Activated naive CD4-positive, alpha-beta T cell treated with anti-CD3 and anti-CD28 coated beads, Interleukin-2, amount 50 U/mL, for 24 hours (primary cell): ENCODE measurements around the gene TOMM40L.
"Not testable (repeated sequence)": the region's sequence is repeated elsewhere in the genome, so short reads cannot be mapped to it uniquely, and the experiment has no call there.

ENCODE experiments used
- H3K27ac Mint-ChIP-seq: one replicate; pipeline ENCODE4 v1.8.0; 2021; ENCODE audit warnings: mild to moderate bottlenecking, mixed read lengths
- H3K27me3 Mint-ChIP-seq: one replicate; pipeline ENCODE4 v1.8.0; 2021; ENCODE audit warnings: mixed read lengths
- H3K36me3 Mint-ChIP-seq: one replicate; pipeline ENCODE4 v1.8.0; 2021; ENCODE audit warnings: mixed read lengths
- H3K4me1 Mint-ChIP-seq: one replicate; pipeline ENCODE4 v1.8.0; 2021; ENCODE audit warnings: mixed read lengths
- H3K4me3 Mint-ChIP-seq: one replicate; pipeline ENCODE4 v1.8.0; 2021; ENCODE audit warnings: mild to moderate bottlenecking, mixed read lengths
- H3K9me3 Mint-ChIP-seq: one replicate; pipeline ENCODE4 v1.8.0; 2021; ENCODE audit warnings: mixed read lengths

The TOMM40L gene

DNA sequence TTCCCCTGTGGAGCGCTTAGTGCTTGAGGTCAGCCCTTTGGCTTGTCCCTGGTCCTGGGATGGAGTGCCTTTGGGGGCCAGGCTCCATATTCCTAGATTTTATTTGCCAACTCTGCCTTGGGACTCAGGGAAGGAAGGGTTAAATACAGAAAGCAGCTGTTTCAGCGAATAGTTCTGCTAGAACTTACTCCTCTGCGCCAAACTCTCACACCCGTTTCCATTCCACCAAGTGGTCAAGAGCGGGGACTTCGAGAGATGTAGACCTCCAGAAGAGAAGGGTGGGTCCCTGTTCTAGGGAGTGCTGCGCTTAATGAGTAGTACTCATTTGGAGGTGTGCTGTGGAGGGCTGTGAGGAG lies 704 bp upstream of the TOMM40L start:
- Mint-ChIP-seq H3K27me3 (no peaks in the 10 kb centered on the region), H3K4me1 (peaks cover 54% of the 10 kb centered on the region), H3K4me3 (no peak overlapping the region), H3K27ac (peak overlapping the region; percentile 99), H3K9me3 (no peaks in the 10 kb centered on the region), H3K36me3 (peaks cover 5% of the 10 kb centered on the region)

DNA sequence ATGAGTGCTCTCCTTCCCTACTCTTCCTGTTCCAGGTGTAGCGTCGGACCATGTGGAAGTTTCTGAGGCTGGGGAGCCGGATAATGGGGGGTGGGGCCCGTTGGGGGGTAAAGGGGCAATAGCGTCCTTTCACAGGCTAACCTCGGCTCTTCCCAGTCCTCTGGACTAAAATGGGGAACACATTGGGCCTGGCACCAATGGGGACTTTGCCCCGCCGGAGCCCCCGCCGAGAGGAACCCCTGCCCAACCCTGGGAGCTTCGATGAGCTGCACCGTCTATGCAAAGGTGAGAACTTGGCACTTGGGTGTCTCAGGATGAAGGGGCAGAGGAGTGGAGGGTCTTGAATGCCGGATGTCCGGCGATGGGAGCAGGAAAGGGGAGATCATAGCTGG lies 456 bp downstream of the TOMM40L start:
- Mint-ChIP-seq H3K4me1 (peaks cover 48% of the 10 kb centered on the region), H3K27me3 (no peaks in the 10 kb centered on the region), H3K4me3 (peak overlapping the region; percentile 99), H3K27ac (peak overlapping the region; percentile 99), H3K36me3 (peaks cover 5% of the 10 kb centered on the region), H3K9me3 (no peaks in the 10 kb centered on the region)

- Mint-ChIP-seq H3K4me3 (peak overlapping the region; percentile 99), H3K9me3 (no peaks in the 10 kb centered on the region), H3K27ac (peak overlapping the region; percentile 70), H3K27me3 (no peaks in the 10 kb centered on the region), H3K4me1 (peaks cover 47% of the 10 kb centered on the region), H3K36me3 (peaks cover 5% of the 10 kb centered on the region)
These were observed 899 bp downstream of the TOMM40L start for GRCh38 chr1:161226759-161227158.

DNA sequence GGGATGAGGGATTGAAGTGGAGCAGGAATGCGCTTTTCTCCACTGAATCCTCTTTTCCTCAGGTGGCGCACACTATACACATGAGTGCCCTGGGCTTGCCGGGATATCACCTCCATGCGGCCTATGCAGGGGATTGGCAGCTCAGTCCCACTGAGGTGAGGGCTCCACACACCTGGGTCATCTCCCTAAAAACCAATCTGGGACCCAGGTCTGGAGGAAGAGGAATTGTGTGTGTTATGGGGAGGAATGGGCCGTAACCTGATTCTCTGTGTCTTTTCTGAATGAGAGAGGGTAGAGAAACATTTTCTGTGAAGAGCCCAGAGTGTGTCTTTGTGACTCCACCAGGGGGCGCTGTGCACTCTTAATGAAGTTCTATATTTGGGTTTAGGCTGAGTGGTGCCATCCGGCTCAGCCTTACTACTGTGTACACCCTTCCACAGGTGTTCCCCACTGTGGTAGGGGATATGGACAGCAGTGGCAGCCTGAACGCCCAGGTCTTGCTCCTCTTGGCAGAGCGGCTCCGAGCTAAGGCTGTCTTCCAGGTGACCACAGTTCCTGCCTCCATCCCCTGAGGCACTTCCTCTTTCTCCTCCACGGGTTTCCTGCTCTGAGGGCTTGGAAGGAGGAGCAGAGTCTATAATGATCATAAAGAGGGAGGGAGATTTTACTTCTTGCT lies 1.5 kb downstream of the TOMM40L start:
- no peaks in the 10 kb centered on the region for H3K9me3 Mint-ChIP-seq
- peak overlapping the region; percentile 70 for H3K27ac Mint-ChIP-seq
- peaks cover 5% of the 10 kb centered on the region for H3K36me3 Mint-ChIP-seq
- peak overlapping the region; percentile 99 for H3K4me3 Mint-ChIP-seq
- peaks cover 41% of the 10 kb centered on the region for H3K4me1 Mint-ChIP-seq
- no peaks in the 10 kb centered on the region for H3K27me3 Mint-ChIP-seq

GRCh38 chr1:161228032-161228431 lies 2.2 kb downstream of the TOMM40L start:
- Mint-ChIP-seq H3K36me3 (peaks cover 5% of the 10 kb centered on the region), H3K4me3 (peak overlapping the region; percentile 99), H3K4me1 (peaks cover 41% of the 10 kb centered on the region), H3K27ac (no peak overlapping the region), H3K27me3 (no peaks in the 10 kb centered on the region), H3K9me3 (no peaks in the 10 kb centered on the region)

DNA sequence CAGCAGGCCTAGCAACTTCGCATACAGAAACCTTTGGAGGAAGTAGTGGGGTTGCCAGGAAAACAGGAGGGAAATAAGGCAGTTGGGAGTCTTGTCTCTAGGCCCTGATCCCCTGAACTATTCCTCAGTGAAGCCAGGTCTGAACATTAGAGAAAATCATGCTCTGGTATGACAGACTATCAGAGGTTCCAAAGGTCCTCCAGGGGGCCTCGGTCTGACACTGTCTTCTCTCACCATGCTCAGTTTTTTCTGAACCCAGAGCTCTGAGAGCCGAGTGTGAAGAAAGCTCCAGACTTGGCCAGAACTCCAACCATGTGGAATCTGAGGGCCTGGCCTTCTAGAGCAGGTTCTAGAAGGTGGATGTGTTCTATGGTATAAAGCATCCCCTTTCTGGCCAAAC lies 4.0 kb downstream of the TOMM40L start:
- Mint-ChIP-seq H3K4me3 (no peak overlapping the region), H3K36me3 (peaks cover 5% of the 10 kb centered on the region), H3K4me1 (peaks cover 33% of the 10 kb centered on the region), H3K9me3 (no peaks in the 10 kb centered on the region), H3K27me3 (no peaks in the 10 kb centered on the region), H3K27ac (no peak overlapping the region)

- Mint-ChIP-seq H3K27ac (no peak overlapping the region), H3K27me3 (no peaks in the 10 kb centered on the region), H3K36me3 (peaks cover 5% of the 10 kb centered on the region), H3K4me3 (no peak overlapping the region), H3K9me3 (no peaks in the 10 kb centered on the region), H3K4me1 (peaks cover 25% of the 10 kb centered on the region)
These were observed 4.9 kb downstream of the TOMM40L start for GRCh38 chr1:161230762-161231161.

- peaks cover 5% of the 10 kb centered on the region for H3K36me3 Mint-ChIP-seq
- no peak overlapping the region for H3K27ac Mint-ChIP-seq
- no peaks in the 10 kb centered on the region for H3K27me3 Mint-ChIP-seq
These were observed 7.2 kb downstream of the TOMM40L start for GRCh38 chr1:161233102-161233501.

GRCh38 chr1:161235957-161236775 lies 10.3 kb downstream of the TOMM40L start:
- Mint-ChIP-seq H3K9me3 (no peaks in the 10 kb centered on the region), H3K27me3 (no peaks in the 10 kb centered on the region), H3K27ac (no peak overlapping the region), H3K4me1 (no peaks in the 10 kb centered on the region), H3K4me3 (no peak overlapping the region), H3K36me3 (no peaks in the 10 kb centered on the region)

More at GRCh38 chr1:161233102-161233501, 7.2 kb downstream of the TOMM40L start:
- Mint-ChIP-seq H3K4me1 (peaks cover 2% of the 10 kb centered on the region), H3K4me3 (no peak overlapping the region), H3K9me3 (no peaks in the 10 kb centered on the region)

DNA sequence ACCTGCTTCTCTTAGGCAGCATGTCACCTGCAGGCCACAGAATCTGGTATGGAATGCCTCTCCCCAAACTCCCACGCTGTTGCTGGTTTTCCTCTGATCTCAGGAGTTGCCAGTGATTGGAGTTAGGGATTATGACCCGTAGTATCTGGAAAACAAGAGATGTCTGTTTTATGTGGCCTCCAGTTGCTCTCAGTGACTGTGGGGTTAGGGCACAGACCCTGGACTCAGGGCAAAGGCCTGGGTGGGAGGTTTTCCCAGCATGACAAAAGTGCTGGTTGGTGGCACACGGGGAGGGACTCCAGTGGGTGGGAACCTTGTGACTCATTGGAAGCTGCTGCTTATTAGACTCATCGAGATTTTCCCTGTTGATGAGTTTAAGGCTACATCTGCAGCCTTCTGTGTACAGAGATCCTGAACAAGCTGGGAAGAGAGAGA lies 12.2 kb downstream of the TOMM40L start, which contains the start of gene NR1I3:
Gene NR1I3 (minus strand): TSS at position 165 of the 435 bp plus-strand sequence. CDS start 1,638 bp downstream, outside the sequence.
- Mint-ChIP-seq H3K27me3 (no peaks in the 10 kb centered on the region), H3K4me1 (no peaks in the 10 kb centered on the region), H3K4me3 (no peak within 1 kb of the TSS), H3K36me3 (no peaks in the 10 kb centered on the region), H3K9me3 (no peaks in the 10 kb centered on the region), H3K27ac (no peak within 1 kb of the TSS)

DNA sequence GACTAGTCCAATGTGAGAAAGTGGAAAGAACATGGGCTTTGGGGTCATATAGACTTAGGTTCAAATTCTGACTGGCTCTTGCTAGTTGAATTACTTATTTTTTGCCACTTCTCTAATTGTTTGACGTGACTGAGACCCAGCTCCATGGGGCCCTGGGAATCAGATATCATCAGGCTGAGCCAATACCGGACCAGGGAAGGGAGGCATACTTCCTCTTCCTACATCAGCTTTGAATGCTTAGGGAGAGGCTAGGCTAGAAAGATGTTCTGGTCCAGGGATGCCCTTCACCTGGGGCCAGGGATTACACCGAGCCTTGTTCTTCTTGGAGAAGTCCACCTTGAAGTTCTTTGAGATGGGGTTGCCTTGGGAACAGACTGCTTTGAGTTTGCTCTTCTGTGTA lies 15.8 kb downstream of the TOMM40L start:
- H3K27me3 Mint-ChIP-seq = no peaks in the 10 kb centered on the region
- H3K27ac Mint-ChIP-seq = no peak overlapping the region
- H3K36me3 Mint-ChIP-seq = no peaks in the 10 kb centered on the region
- H3K4me1 Mint-ChIP-seq = no peaks in the 10 kb centered on the region
- no peak overlapping the region for H3K4me3 Mint-ChIP-seq
- no peaks in the 10 kb centered on the region for H3K9me3 Mint-ChIP-seq

GRCh38 chr1:161242313-161242712 lies 16.5 kb downstream of the TOMM40L start:
- H3K4me3 Mint-ChIP-seq = no peak overlapping the region

GRCh38 chr1:161244888-161245287 lies 19.0 kb downstream of the TOMM40L start:
- Mint-ChIP-seq H3K4me3 (no peak overlapping the region), H3K36me3 (no peaks in the 10 kb centered on the region), H3K27me3 (no peaks in the 10 kb centered on the region), H3K4me1 (no peaks in the 10 kb centered on the region), H3K9me3 (no peaks in the 10 kb centered on the region), H3K27ac (no peak overlapping the region)

More at GRCh38 chr1:161242313-161242712, 16.5 kb downstream of the TOMM40L start:
- Mint-ChIP-seq H3K27ac (no peak overlapping the region), H3K27me3 (no peaks in the 10 kb centered on the region), H3K36me3 (no peaks in the 10 kb centered on the region), H3K4me1 (no peaks in the 10 kb centered on the region), H3K9me3 (no peaks in the 10 kb centered on the region)

GRCh38 chr1:161250100-161250499 lies 24.2 kb downstream of the TOMM40L start:
- H3K27ac Mint-ChIP-seq, H3K27me3 Mint-ChIP-seq, H3K4me1 Mint-ChIP-seq, H3K36me3 Mint-ChIP-seq, H3K4me3 Mint-ChIP-seq, H3K9me3 Mint-ChIP-seq: not testable (repeated sequence)

DNA sequence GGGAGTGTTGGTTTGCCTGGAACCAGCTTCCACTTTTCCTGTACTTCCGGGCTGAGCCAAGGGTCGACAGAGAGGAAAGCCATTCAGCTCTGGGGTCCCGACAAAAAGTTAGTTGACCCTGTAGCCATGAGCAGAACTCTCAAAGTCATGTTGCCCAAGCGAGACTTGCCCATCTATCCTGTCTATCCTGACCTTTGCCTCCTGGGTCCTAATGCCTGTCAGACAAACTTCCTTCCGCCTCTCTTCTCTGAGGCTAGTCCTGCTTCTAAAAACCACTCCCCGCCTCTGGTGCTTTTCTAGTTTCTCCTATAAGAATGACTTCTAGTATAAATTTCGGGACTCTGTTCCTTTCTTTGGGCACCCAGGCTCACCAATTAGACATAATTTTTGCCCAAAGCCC lies 25.0 kb downstream of the TOMM40L start:
- H3K36me3 Mint-ChIP-seq = no peaks in the 10 kb centered on the region
- H3K9me3 Mint-ChIP-seq = no peaks in the 10 kb centered on the region
- no peak overlapping the region for H3K27ac Mint-ChIP-seq
- no peaks in the 10 kb centered on the region for H3K4me1 Mint-ChIP-seq
- no peaks in the 10 kb centered on the region for H3K27me3 Mint-ChIP-seq
- no peak overlapping the region for H3K4me3 Mint-ChIP-seq

DNA sequence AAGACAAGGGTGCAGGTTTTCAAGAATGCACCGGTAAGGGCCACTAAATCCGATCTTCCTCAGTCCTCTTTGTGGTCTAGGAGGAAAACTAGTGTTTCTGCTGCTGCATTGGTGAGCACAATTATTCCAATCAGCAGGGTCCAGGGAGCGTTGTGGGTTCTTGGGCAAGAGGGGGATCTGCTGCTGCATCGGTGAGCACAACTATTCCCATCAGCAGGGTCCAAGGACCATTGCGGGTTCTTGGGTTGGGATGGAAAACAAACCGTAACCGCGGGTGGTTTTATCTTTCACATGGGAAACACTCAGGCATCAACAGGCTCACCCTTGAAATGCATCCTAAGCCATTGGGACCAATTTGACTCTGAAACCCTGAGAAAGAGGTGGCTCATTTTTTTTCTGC lies 25.7 kb downstream of the TOMM40L start:
- H3K4me3 Mint-ChIP-seq = no peak overlapping the region
- no peaks in the 10 kb centered on the region for H3K27me3 Mint-ChIP-seq
- no peak overlapping the region for H3K27ac Mint-ChIP-seq
- H3K9me3 Mint-ChIP-seq = no peaks in the 10 kb centered on the region
- H3K36me3 Mint-ChIP-seq = no peaks in the 10 kb centered on the region
- no peaks in the 10 kb centered on the region for H3K4me1 Mint-ChIP-seq
